Keratinocyte (primary cell): ENCODE measurements around the gene MAFF. TPM values are rescaled to one million over a fixed set of nuclear protein-coding genes. Genes with fewer than 3 reads are reported as not detected.
"Not testable (repeated sequence)": the region's sequence is repeated elsewhere in the genome, so short reads cannot be mapped to it uniquely, and the experiment has no call there.

ENCODE experiments used
- DNase-seq: peaks from one replicate; pipeline ENCODE4 v3.0.0-alpha.2; 2011; ENCODE audit warnings: low read depth, missing footprints, low spot score
- FAIRE-seq: peaks from 2 replicates; lab custom pipeline; 2011; peaks lifted over from hg19 to GRCh38; lab: Jason Lieb, UNC
- H2AFZ ChIP-seq: 2 replicates; pipeline ENCODE4 v1.6.0; 2012; ENCODE audit warnings: low read length, control low read depth, inconsistent platforms; ENCODE audit not compliant: control insufficient read depth
- H3K27ac ChIP-seq: 2 replicates; pipeline ENCODE4 v1.5.1; 2011; ENCODE audit warnings: low read length; ENCODE audit not compliant: control insufficient read depth, insufficient read depth
- H3K27me3 ChIP-seq: 3 replicates; pipeline ENCODE4 v1.6.0; 2011; ENCODE audit warnings: low read length; ENCODE audit not compliant: control insufficient read depth, insufficient read depth; ENCODE audit errors: extremely low read depth
- H3K36me3 ChIP-seq, 2 experiments: 2 replicates in 1 of 2; 3 replicates in 1 of 2; pipeline ENCODE4 v1.5.1; 2011; ENCODE audit warnings: low read length in 2 of 2, mild to moderate bottlenecking in 1 of 2; ENCODE audit not compliant: control insufficient read depth in 2 of 2, insufficient read depth in 2 of 2; ENCODE audit errors: extremely low read depth in 1 of 2
- H3K4me1 ChIP-seq: 3 replicates; pipeline ENCODE4 v1.5.1; 2011; ENCODE audit warnings: low read length; ENCODE audit not compliant: control insufficient read depth, insufficient read depth; ENCODE audit errors: extremely low read depth
- H3K4me2 ChIP-seq: 3 replicates; pipeline ENCODE4 v1.6.0; 2011; ENCODE audit warnings: low read depth, low read length; ENCODE audit not compliant: control insufficient read depth, insufficient read depth; ENCODE audit errors: extremely low read depth
- H3K4me3 ChIP-seq, 3 experiments: fragments of 200-600 bp in 1 of 3; sonication (generic) in 1 of 3; 2 replicates in 2 of 3; 3 replicates in 1 of 3; pipeline ENCODE4 v1.5.1; 2011 to 2016; ENCODE audit warnings: low read length in 3 of 3, mild to moderate bottlenecking in 3 of 3, control low read depth in 2 of 3, inconsistent platforms in 1 of 3, low read depth in 1 of 3, mixed read lengths in 1 of 3, mixed run types in 1 of 3, moderate library complexity in 1 of 3; ENCODE audit not compliant: control insufficient read depth in 2 of 3, insufficient read depth in 2 of 3; ENCODE audit errors: extremely low read depth in 1 of 3
- H3K79me2 ChIP-seq: 2 replicates; pipeline ENCODE4 v1.6.0; 2012; ENCODE audit warnings: low read length; ENCODE audit not compliant: control insufficient read depth, insufficient read depth
- H3K9ac ChIP-seq: 3 replicates; pipeline ENCODE4 v1.6.0; 2011; ENCODE audit warnings: low read length; ENCODE audit not compliant: control insufficient read depth, insufficient read depth; ENCODE audit errors: extremely low read depth
- H3K9me1 ChIP-seq: 3 replicates; pipeline ENCODE4 v1.6.0; 2011; ENCODE audit warnings: low read length; ENCODE audit not compliant: control insufficient read depth, insufficient read depth; ENCODE audit errors: extremely low read depth
- H3K9me3 ChIP-seq: 2 replicates; pipeline ENCODE4 v1.5.1; 2012; ENCODE audit warnings: low read depth, low read length; ENCODE audit not compliant: control insufficient read depth
- H4K20me1 ChIP-seq: 3 replicates; pipeline ENCODE4 v1.6.0; 2011; ENCODE audit warnings: low read length; ENCODE audit not compliant: control insufficient read depth, insufficient read depth; ENCODE audit errors: extremely low read depth
- CTCF ChIP-seq, 3 experiments: IDR thresholded peaks in 1 of 3; conservative IDR thresholded peaks in 1 of 3; optimal IDR thresholded peaks in 1 of 3; 2 replicates in 2 of 3; 3 replicates in 1 of 3; pipeline versions ENCODE3 to v1.5.1; 2011; ENCODE audit warnings: low read length in 3 of 3, mild to moderate bottlenecking in 3 of 3, moderate library complexity in 2 of 3, control low read depth in 1 of 3, inconsistent platforms in 1 of 3; ENCODE audit not compliant: insufficient read depth in 2 of 3; ENCODE audit errors: extremely low read depth in 1 of 3
- EZH2 ChIP-seq: IDR thresholded peaks from one replicate; pipeline ENCODE4 v1.6.1; 2012; ENCODE audit warnings: inconsistent platforms, mild to moderate bottlenecking, low read length, moderate library complexity
- dilution Hi-C: fragments of 300-500 bp; cut with MboI; formaldehyde crosslinking; loops from one replicate; pipeline ENCODE4 v1.7.0; 2020; ENCODE audit warnings: low sequenced_read_pairs; ENCODE audit not compliant: extremely low pct_ligation_motif_present
- polyA plus RNA-seq, 5 experiments: library from polyadenylated mRNA; depleted of rRNA in 3 of 5; stranded (reverse) in 3 of 5; stranded (forward) in 1 of 5; unstranded in 1 of 5; fragments of >200 nt; gene quantifications; 1 replicate in 1 of 5; 2 replicates in 3 of 5; 3 replicates in 1 of 5; pipeline versions ENCODE4 v1.2.1 to v1.2.3, GENCODE V29; 2011 to 2012; ENCODE audit warnings: missing spikeins in 2 of 5, low read depth in 1 of 5, low replicate concordance in 1 of 5

Gene MAFF
- polyA plus RNA-seq, 1 donor (not counting 4 experiments of a cell fraction or from before 2014, with no cell fraction given) = 10.5 TPM

- H3K27ac ChIP-seq = no peak overlapping the region
- no peaks in the 10 kb centered on the region for H3K9me1 ChIP-seq
- H3K4me1 ChIP-seq = peaks cover 58% of the 10 kb centered on the region
- H4K20me1 ChIP-seq = no peaks in the 10 kb centered on the region
- no peak overlapping the region for H3K4me3 ChIP-seq
- H3K9me3 ChIP-seq = no peaks in the 10 kb centered on the region
- no peak overlapping the region for H3K9ac ChIP-seq
- dilution Hi-C loops = no loop called here
- no peaks in the 10 kb centered on the region for H3K79me2 ChIP-seq
- no peak for TF ChIP-seq EZH2
- no peak for TF ChIP-seq CTCF (optimal IDR thresholded peaks at IDR 0.05 in 1 of 3, IDR thresholded peaks at IDR 0.05 in 1 of 3, conservative IDR thresholded peaks at IDR 0.05 in 1 of 3; ENCODE audit: extremely low read depth in 1 of 3, insufficient read depth in 2 of 3, low read length in 3 of 3)
- no peak overlapping the region for H3K4me2 ChIP-seq
- no peak for FAIRE-seq
- H3K36me3 ChIP-seq = no peaks in the 10 kb centered on the region
- no peak for DNase-seq
- H2AFZ ChIP-seq = no peak overlapping the region
- H3K27me3 ChIP-seq = no peaks in the 10 kb centered on the region
Observed at GRCh38 chr22:38177044-38177443, 24.8 kb upstream of the MAFF start.

GRCh38 chr22:38177571-38177925 is 24.2 kb upstream of the MAFF start:
- H3K27me3 ChIP-seq, FAIRE-seq, H2AFZ ChIP-seq, H3K9me3 ChIP-seq, H3K4me3 ChIP-seq, H3K36me3 ChIP-seq, H3K9me1 ChIP-seq, dilution Hi-C loops, H3K4me2 ChIP-seq, DNase-seq, H4K20me1 ChIP-seq, H3K79me2 ChIP-seq: not testable (repeated sequence)
- Histone ChIP-seq H3K27ac (peak overlapping the region; percentile 49), H3K9ac (peak overlapping the region; percentile 33), H3K4me1 (peaks cover 56% of the 10 kb centered on the region)

GRCh38 chr22:38177926-38178604 is 23.7 kb upstream of the MAFF start:
- peak overlapping the region; percentile 49 for H3K27ac ChIP-seq
- H3K4me1 ChIP-seq = peaks cover 51% of the 10 kb centered on the region
- H3K9me1 ChIP-seq = no peaks in the 10 kb centered on the region
- no peaks in the 10 kb centered on the region for H3K27me3 ChIP-seq
- H3K9ac ChIP-seq = peak overlapping the region; percentile 33
- DNase-seq (no peak), FAIRE-seq (peak; percentile 49)
- dilution Hi-C loops = no loop called here
- H2AFZ ChIP-seq = no peak overlapping the region
- no peak overlapping the region for H3K4me3 ChIP-seq
- H3K4me2 ChIP-seq = peak overlapping the region; percentile 58
- no peaks in the 10 kb centered on the region for H3K36me3 ChIP-seq
- no peaks in the 10 kb centered on the region for H3K79me2 ChIP-seq
- TF ChIP-seq CTCF (optimal IDR thresholded peaks at IDR 0.05 in 1 of 3, IDR thresholded peaks at IDR 0.05 in 1 of 3, conservative IDR thresholded peaks at IDR 0.05 in 1 of 3; ENCODE audit: extremely low read depth in 1 of 3, insufficient read depth in 2 of 3, low read length in 3 of 3) = no peak
- TF ChIP-seq EZH2 = no peak
- H4K20me1 ChIP-seq = no peaks in the 10 kb centered on the region
- no peaks in the 10 kb centered on the region for H3K9me3 ChIP-seq

GRCh38 chr22:38178605-38178937 is 23.2 kb upstream of the MAFF start:
- DNase-seq, H3K79me2 ChIP-seq, H4K20me1 ChIP-seq, H3K36me3 ChIP-seq, FAIRE-seq, H3K4me3 ChIP-seq, H3K9me1 ChIP-seq, H2AFZ ChIP-seq, H3K9me3 ChIP-seq, H3K27me3 ChIP-seq, dilution Hi-C loops: not testable (repeated sequence)
- peaks cover 47% of the 10 kb centered on the region for H3K4me1 ChIP-seq
- peak overlapping the region; percentile 33 for H3K9ac ChIP-seq
- peak overlapping the region; percentile 49 for H3K27ac ChIP-seq
- H3K4me2 ChIP-seq = peak overlapping the region; percentile 58
